ENCODE measurements around the gene CDKN1B. TPM values are rescaled to one million over a fixed set of nuclear protein-coding genes. Genes with fewer than 3 reads are reported as not detected.

The CDKN1B gene
- total RNA-seq, 4 donors from 2014 or later = 48.7 to 97.4 (median 70.6) TPM

GRCh38 chr12:12691549-12691948, 25.6 kb upstream of the CDKN1B start:
- no peak for DNase-seq (ENCODE audit: extremely low spot score)
- Histone ChIP-seq H3K4me3 (no peak overlapping the region), H3K36me3 (no peaks in the 10 kb centered on the region), H3K4me1 (peaks cover 0 to 5% (median 4%) of the 10 kb centered on the region in 4 donors), H3K27ac (replicated peaks in 1 of 4) (no peak overlapping the region), H3K27me3 (no peaks in the 10 kb centered on the region), H3K9me3 (no peaks in the 10 kb centered on the region)
- WGBS = 89% methylated on average over 2 of the region's 2 CpGs
- intact Hi-C loops (cut with DNase I) = no loop called here
- TF ChIP-seq POLR2A (IDR thresholded peaks at IDR 0.05; ENCODE audit: low read depth) = no peak
- TF ChIP-seq CTCF (IDR thresholded peaks at IDR 0.05) = no peak
- no peak for TF ChIP-seq POLR2AphosphoS5 (IDR thresholded peaks at IDR 0.05)
- TF ChIP-seq EP300 (IDR thresholded peaks at IDR 0.05) = no peak

GRCh38 chr12:12693111-12693671, 24.0 kb upstream of the CDKN1B start:
- DNase-seq (ENCODE audit: extremely low spot score) = no peak
- Histone ChIP-seq H3K27ac (replicated peaks in 1 of 4) (no peak overlapping the region), H3K9me3 (no peaks in the 10 kb centered on the region), H3K4me3 (no peak overlapping the region), H3K27me3 (no peaks in the 10 kb centered on the region), H3K36me3 (no peaks in the 10 kb centered on the region), H3K4me1 (peaks cover 4 to 8% (median 6%) of the 10 kb centered on the region in 4 donors)
- 51% methylated on average over 2 of the region's 3 CpGs for WGBS
- TF ChIP-seq POLR2A (IDR thresholded peaks at IDR 0.05; ENCODE audit: low read depth) (no peak), CTCF (IDR thresholded peaks at IDR 0.05) (no peak), POLR2AphosphoS5 (IDR thresholded peaks at IDR 0.05) (no peak), EP300 (IDR thresholded peaks at IDR 0.05) (no peak)
- intact Hi-C loops (cut with DNase I) = no loop called here

- H3K36me3 ChIP-seq = no peaks in the 10 kb centered on the region
- TF ChIP-seq POLR2A (IDR thresholded peaks at IDR 0.05; ENCODE audit: low read depth) = peak; percentile 10
- TF ChIP-seq CTCF (IDR thresholded peaks at IDR 0.05) = peak in 1 of 3 experiments; percentile 1
- TF ChIP-seq POLR2AphosphoS5 (IDR thresholded peaks at IDR 0.05) = peak; percentile 93 to 95
- TF ChIP-seq EP300 (IDR thresholded peaks at IDR 0.05) = no peak
Observed at GRCh38 chr12:12696562-12697383, 20.4 kb upstream of the CDKN1B start.

GRCh38 chr12:12699345-12699744, 17.8 kb upstream of the CDKN1B start:
- Histone ChIP-seq H3K9me3 (no peaks in the 10 kb centered on the region), H3K27me3 (no peaks in the 10 kb centered on the region), H3K27ac (replicated peaks in 1 of 4) (no peak overlapping the region), H3K4me3 (no peak overlapping the region), H3K36me3 (no peaks in the 10 kb centered on the region), H3K4me1 (peaks cover 4 to 12% (median 10%) of the 10 kb centered on the region in 4 donors)
- 87% methylated on average over 1 of the region's 1 CpG for WGBS
- TF ChIP-seq EP300 (IDR thresholded peaks at IDR 0.05) (no peak), CTCF (IDR thresholded peaks at IDR 0.05) (no peak), POLR2AphosphoS5 (IDR thresholded peaks at IDR 0.05) (no peak), POLR2A (IDR thresholded peaks at IDR 0.05; ENCODE audit: low read depth) (no peak)
- no peak for DNase-seq (ENCODE audit: extremely low spot score)
- intact Hi-C loops (cut with DNase I) = loop anchor here (5.0 kb wide), 1 partner anchor 87 kb away; the partner anchor contains the start of gene CREBL2

More at GRCh38 chr12:12696562-12697383, 20.4 kb upstream of the CDKN1B start:
- Histone ChIP-seq H3K4me3 (peak overlapping the region; percentile 52 to 63 (median 60)), H3K27ac (replicated peaks in 1 of 4) (peak overlapping the region; percentile 87 to 91 (median 91)), H3K4me1 (peaks cover 4 to 8% (median 6%) of the 10 kb centered on the region in 4 donors), H3K27me3 (no peaks in the 10 kb centered on the region), H3K9me3 (no peaks in the 10 kb centered on the region)
- intact Hi-C loops (cut with DNase I) = loop anchor here (5.0 kb wide), 1 partner anchor 84 kb away; the partner anchor contains the start of gene CREBL2
- peak; percentile 97 for DNase-seq (ENCODE audit: extremely low spot score)
- 4% methylated on average over 29 of the region's 29 CpGs for WGBS
